Neural cell (in vitro differentiated cells): Measurements from ENCODE around the gene EXOC4. TPM values are rescaled to one million over a fixed set of nuclear protein-coding genes. Genes with fewer than 3 reads are reported as not detected.

ENCODE experiments used
- H2AFZ ChIP-seq: fragments of 200-600, 300-800 bp; sonication (generic), shearing (Covaris generic); 2 replicates; pipeline ENCODE4 v1.6.0; 2014; ENCODE audit warnings: low read depth, mild to moderate bottlenecking, antibody characterized with exemption, low read length, moderate library complexity
- H3F3A ChIP-seq: fragments of 200-600 bp; shearing (Covaris generic); 2 replicates; pipeline ENCODE4 v1.6.1; 2016; ENCODE audit warnings: mild to moderate bottlenecking, moderate library complexity, mixed read lengths, antibody characterized with exemption, low read length; ENCODE audit not compliant: insufficient read depth, poor library complexity, severe bottlenecking
- H3K27ac ChIP-seq: fragments of 200-600, 300-800 bp; sonication (generic), shearing (Covaris generic); 2 replicates; pipeline ENCODE4 v1.5.1; 2014; ENCODE audit warnings: mild to moderate bottlenecking, low read length, moderate library complexity
- H3K27me3 ChIP-seq: fragments of 300-800, 200-600 bp; sonication (generic), shearing (Covaris generic); 2 replicates; pipeline ENCODE4 v1.6.0; 2014; ENCODE audit warnings: mild to moderate bottlenecking, low read depth, low read length, moderate library complexity; ENCODE audit not compliant: insufficient read depth
- H3K36me3 ChIP-seq: fragments of 300-800, 200-600 bp; sonication (generic), shearing (Covaris generic); 2 replicates; pipeline ENCODE4 v1.5.1; 2014; ENCODE audit warnings: mild to moderate bottlenecking, antibody characterized with exemption, low read length, moderate library complexity; ENCODE audit not compliant: insufficient read depth
- H3K4me2 ChIP-seq: fragments of 300-800, 200-600 bp; sonication (generic), shearing (Covaris generic); 2 replicates; pipeline ENCODE4 v1.6.0; 2014; ENCODE audit warnings: mild to moderate bottlenecking, low read length
- H3K4me3 ChIP-seq: fragments of 300-800, 200-600 bp; sonication (generic), shearing (Covaris generic); 2 replicates; pipeline ENCODE4 v1.5.1; 2014; ENCODE audit warnings: mild to moderate bottlenecking, low read length, moderate library complexity
- H3K79me2 ChIP-seq: fragments of 200-600 bp; shearing (Covaris generic); replicated peaks from 2 replicates; pipeline ENCODE4 v1.6.0; 2014; ENCODE audit warnings: mild to moderate bottlenecking, low read length, moderate library complexity; ENCODE audit not compliant: insufficient read depth
- H3K9ac ChIP-seq: fragments of 300-800, 200-600 bp; sonication (generic), shearing (Covaris generic); 2 replicates; pipeline ENCODE4 v1.6.1; 2016; ENCODE audit warnings: mild to moderate bottlenecking, low read length, mixed read lengths
- H3K9me2 ChIP-seq: fragments of 200-600 bp; shearing (Covaris generic); 2 replicates; pipeline ENCODE4 v1.6.1; 2016; ENCODE audit warnings: mild to moderate bottlenecking, low read length, mixed read lengths; ENCODE audit not compliant: insufficient read depth
- H3K9me3 ChIP-seq: fragments of 200-600, 300-800 bp; sonication (generic), shearing (Covaris generic); 2 replicates; pipeline ENCODE4 v1.6.1; 2016; ENCODE audit warnings: mild to moderate bottlenecking, mixed run types, low read length, moderate library complexity, mixed read lengths
- H4K20me1 ChIP-seq: fragments of 200-600 bp; shearing (Covaris generic); 2 replicates; pipeline ENCODE4 v1.6.1; 2016; ENCODE audit warnings: mild to moderate bottlenecking, mixed run types; ENCODE audit not compliant: insufficient read depth
- CTCF ChIP-seq: fragments of 450-650 bp; IDR thresholded peaks from 2 replicates; pipeline ENCODE4 v1.5.1; 2014; ENCODE audit warnings: antibody characterized with exemption, mild to moderate bottlenecking, moderate library complexity; ENCODE audit not compliant: poor library complexity, severe bottlenecking
- EP300 ChIP-seq: fragments of 450-650 bp; conservative IDR thresholded peaks from 2 replicates; pipeline ENCODE4 v1.6.1; 2014; ENCODE audit warnings: antibody characterized with exemption, mild to moderate bottlenecking, moderate library complexity; ENCODE audit not compliant: poor library complexity, severe bottlenecking
- EZH2 ChIP-seq: fragments of 200-600, 300-800 bp; shearing (Covaris generic), sonication (generic); IDR thresholded peaks from 2 replicates; pipeline ENCODE4 v1.6.1; 2014; ENCODE audit warnings: antibody characterized with exemption, low read length, borderline replicate concordance, mild to moderate bottlenecking; ENCODE audit not compliant: insufficient read depth, poor library complexity, severe bottlenecking
- MXI1 ChIP-seq: fragments of 450-650 bp; conservative IDR thresholded peaks from 2 replicates; pipeline ENCODE4 v1.6.1; 2014; ENCODE audit warnings: antibody characterized with exemption, mild to moderate bottlenecking; ENCODE audit not compliant: poor library complexity, severe bottlenecking
- POLR2AphosphoS5 ChIP-seq: IDR thresholded peaks from 2 replicates; pipeline ENCODE4 v1.6.1; 2012
- RAD21 ChIP-seq: fragments of 450-650 bp; conservative IDR thresholded peaks from 2 replicates; pipeline ENCODE4 v1.6.1; 2014; ENCODE audit warnings: antibody characterized with exemption, mild to moderate bottlenecking, moderate library complexity
- REST ChIP-seq: IDR thresholded peaks from 2 replicates; pipeline ENCODE4 v1.6.1; 2012; ENCODE audit warnings: borderline replicate concordance
- SMC3 ChIP-seq: fragments of 450-650 bp; conservative IDR thresholded peaks from 2 replicates; pipeline ENCODE4 v1.6.1; 2014; ENCODE audit warnings: antibody characterized with exemption, mild to moderate bottlenecking, moderate library complexity; ENCODE audit not compliant: poor library complexity
- TAF1 ChIP-seq: IDR thresholded peaks from 2 replicates; pipeline ENCODE4 v1.6.1; 2012; ENCODE audit warnings: low read depth
- polyA plus RNA-seq: library from polyadenylated mRNA; depleted of rRNA; stranded (reverse); fragments of >200 nt; gene quantifications from 2 replicates; pipeline ENCODE4 v1.2.3, GENCODE V29; 2014

Gene EXOC4
- polyA plus RNA-seq, 1 donor from 2014 or later, result 36.5 TPM

- Histone ChIP-seq H3K4me3 (no peak overlapping the region), H4K20me1 (no peaks in the 10 kb centered on the region)
- no peak for TF ChIP-seq REST
- TF ChIP-seq SMC3, result no peak
- TF ChIP-seq EZH2, result no peak
- no peak for TF ChIP-seq CTCF
- no peak for TF ChIP-seq RAD21
- TF ChIP-seq EP300, result no peak
- no peak for TF ChIP-seq MXI1
- TF ChIP-seq TAF1, result no peak
These were observed 793.8 kb downstream of the EXOC4 start for GRCh38 chr7:134046594-134047128.

GRCh38 chr7:134047675-134048074, 794.8 kb downstream of the EXOC4 start:
- Histone ChIP-seq H3K27me3 (no peaks in the 10 kb centered on the region), H3K27ac (no peak overlapping the region), H3K9ac (no peak overlapping the region), H4K20me1 (no peaks in the 10 kb centered on the region), H3K9me2 (no peaks in the 10 kb centered on the region), H3K9me3 (no peaks in the 10 kb centered on the region), H3K79me2 (no peaks in the 10 kb centered on the region), H3K4me2 (no peak overlapping the region), H3F3A (no peaks in the 10 kb centered on the region), H2AFZ (no peak overlapping the region), H3K4me3 (no peak overlapping the region), H3K36me3 (no peaks in the 10 kb centered on the region)
- no peak for TF ChIP-seq POLR2AphosphoS5
- no peak for TF ChIP-seq SMC3
- TF ChIP-seq EZH2, result no peak
- no peak for TF ChIP-seq TAF1
- no peak for TF ChIP-seq CTCF
- no peak for TF ChIP-seq MXI1
- TF ChIP-seq EP300, result no peak
- no peak for TF ChIP-seq REST
- no peak for TF ChIP-seq RAD21

More at GRCh38 chr7:134046594-134047128, 793.8 kb downstream of the EXOC4 start:
- H3K4me2 ChIP-seq, result no peak overlapping the region
- H3K27me3 ChIP-seq, result no peaks in the 10 kb centered on the region
- H3K9me2 ChIP-seq, result no peaks in the 10 kb centered on the region
- H3F3A ChIP-seq, result no peaks in the 10 kb centered on the region
- no peak overlapping the region for H3K27ac ChIP-seq
- no peak overlapping the region for H3K9ac ChIP-seq
- no peaks in the 10 kb centered on the region for H3K79me2 ChIP-seq
- H2AFZ ChIP-seq, result no peak overlapping the region
- no peaks in the 10 kb centered on the region for H3K9me3 ChIP-seq
- H3K36me3 ChIP-seq, result no peaks in the 10 kb centered on the region
